ENCODE data around the gene CSMD2. TPM values are rescaled to one million over a fixed set of nuclear protein-coding genes. Genes with fewer than 3 reads are reported as not detected.

CSMD2 gene
- total RNA-seq, 1 donor from 2014 or later = 1.8 TPM

GRCh38 chr1:33548721-33549120 lies 616.3 kb downstream of the CSMD2 start:
- Mint-ChIP-seq H3K4me1 (ENCODE audit: unreplicated experiment) (no peaks in the 10 kb centered on the region), H3K27ac (no peak overlapping the region), H3K27me3 (peaks cover 22% of the 10 kb centered on the region), H3K9me3 (peaks cover 5% of the 10 kb centered on the region), H3K36me3 (no peaks in the 10 kb centered on the region), H3K4me3 (no peak overlapping the region)
- DNase-seq (ENCODE audit: extremely low spot score, unreplicated experiment) = no peak
- TF ChIP-seq CTCF (conservative IDR thresholded peaks at IDR 0.05) = no peak

- H3K27me3 Mint-ChIP-seq = peaks cover 21% of the 10 kb centered on the region
- H3K4me1 Mint-ChIP-seq (ENCODE audit: unreplicated experiment) = no peaks in the 10 kb centered on the region
- H3K9me3 Mint-ChIP-seq = peaks cover 3% of the 10 kb centered on the region
Measured at GRCh38 chr1:33548319-33548718, 616.7 kb downstream of the CSMD2 start.

GRCh38 chr1:33547576-33547975 lies 617.5 kb downstream of the CSMD2 start:
- no peaks in the 10 kb centered on the region for H3K9me3 Mint-ChIP-seq
- peaks cover 16% of the 10 kb centered on the region for H3K27me3 Mint-ChIP-seq
- DNase-seq (ENCODE audit: extremely low spot score, unreplicated experiment) = no peak
- no peaks in the 10 kb centered on the region for H3K36me3 Mint-ChIP-seq
- H3K27ac Mint-ChIP-seq = no peak overlapping the region
- no peak overlapping the region for H3K4me3 Mint-ChIP-seq
- no peaks in the 10 kb centered on the region for H3K4me1 Mint-ChIP-seq (ENCODE audit: unreplicated experiment)
- no peak for TF ChIP-seq CTCF (conservative IDR thresholded peaks at IDR 0.05)

More at GRCh38 chr1:33548319-33548718, 616.7 kb downstream of the CSMD2 start:
- no peak for DNase-seq (ENCODE audit: extremely low spot score, unreplicated experiment)
- Mint-ChIP-seq H3K27ac (no peak overlapping the region), H3K4me3 (no peak overlapping the region), H3K36me3 (no peaks in the 10 kb centered on the region)
- no peak for TF ChIP-seq CTCF (conservative IDR thresholded peaks at IDR 0.05)

- TF ChIP-seq CTCF (conservative IDR thresholded peaks at IDR 0.05) = no peak
- no peaks in the 10 kb centered on the region for H3K9me3 Mint-ChIP-seq
- H3K4me3 Mint-ChIP-seq = no peak overlapping the region
- H3K36me3 Mint-ChIP-seq = no peaks in the 10 kb centered on the region
- H3K4me1 Mint-ChIP-seq (ENCODE audit: unreplicated experiment) = no peaks in the 10 kb centered on the region
- H3K27ac Mint-ChIP-seq = no peak overlapping the region
- DNase-seq (ENCODE audit: extremely low spot score, unreplicated experiment) = no peak
- H3K27me3 Mint-ChIP-seq = peaks cover 6% of the 10 kb centered on the region
Measured at GRCh38 chr1:33541966-33542365, 623.1 kb downstream of the CSMD2 start.

- DNase-seq (ENCODE audit: extremely low spot score, unreplicated experiment) = no peak
- Mint-ChIP-seq H3K9me3 (no peaks in the 10 kb centered on the region), H3K27ac (no peak overlapping the region), H3K4me3 (no peak overlapping the region), H3K4me1 (ENCODE audit: unreplicated experiment) (no peaks in the 10 kb centered on the region), H3K27me3 (peaks cover 5% of the 10 kb centered on the region), H3K36me3 (no peaks in the 10 kb centered on the region)
- TF ChIP-seq CTCF (conservative IDR thresholded peaks at IDR 0.05) = no peak
Measured at GRCh38 chr1:33537885-33538284, 627.1 kb downstream of the CSMD2 start.

- Mint-ChIP-seq H3K4me1 (ENCODE audit: unreplicated experiment) (no peaks in the 10 kb centered on the region), H3K36me3 (no peaks in the 10 kb centered on the region), H3K4me3 (no peak overlapping the region), H3K27me3 (peaks cover 12% of the 10 kb centered on the region), H3K9me3 (peaks cover 4% of the 10 kb centered on the region), H3K27ac (peak overlapping the region; percentile 21)
- TF ChIP-seq CTCF (conservative IDR thresholded peaks at IDR 0.05) = no peak
- DNase-seq (ENCODE audit: extremely low spot score, unreplicated experiment) = no peak
Measured at GRCh38 chr1:33535334-33535733, 629.7 kb downstream of the CSMD2 start.

Measured in type B pancreatic cell (in vitro differentiated cells).